Measurements from ENCODE around the gene FCGR1A. TPM values are rescaled to one million over a fixed set of nuclear protein-coding genes. Genes with fewer than 3 reads are reported as not detected.
"Not testable (repeated sequence)": the region's sequence is repeated elsewhere in the genome, so short reads cannot be mapped to it uniquely, and the experiment has no call there.

Gene FCGR1A
- 1.4 TPM for total RNA-seq
- long read RNA-seq: 0 reads

DNA sequence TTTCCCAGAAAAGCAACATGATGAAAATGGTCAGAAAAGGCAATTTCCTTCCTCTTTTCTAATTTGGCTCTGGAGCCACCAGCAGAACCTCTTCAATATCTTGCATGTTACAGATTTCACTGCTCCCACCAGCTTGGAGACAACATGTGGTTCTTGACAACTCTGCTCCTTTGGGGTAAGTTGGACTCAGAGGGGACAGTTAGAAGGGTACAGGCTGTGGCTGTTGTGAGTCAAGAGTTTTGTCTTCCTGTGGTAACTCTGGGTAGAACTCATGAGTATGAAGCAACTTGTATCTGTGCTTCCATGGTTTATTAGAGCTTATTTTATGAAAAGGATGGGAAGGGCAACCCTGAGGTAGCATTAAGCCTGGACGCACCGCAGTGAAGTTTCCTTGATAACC lies at the start of gene FCGR1A:
Gene FCGR1A (plus strand): TSS at position 95 of the 400 bp plus-strand sequence. CDS start 50 bp downstream, at position 145.
- DNase-seq (ENCODE audit: missing footprints); intact Hi-C loops (cut with DNase I); ATAC-seq: not testable (repeated sequence)

- ATAC-seq; DNase-seq (ENCODE audit: missing footprints); intact Hi-C loops (cut with DNase I): not testable (repeated sequence)
These were observed 49.7 kb upstream of the FCGR1A start for GRCh38 chr1:149732781-149733180.

DNA sequence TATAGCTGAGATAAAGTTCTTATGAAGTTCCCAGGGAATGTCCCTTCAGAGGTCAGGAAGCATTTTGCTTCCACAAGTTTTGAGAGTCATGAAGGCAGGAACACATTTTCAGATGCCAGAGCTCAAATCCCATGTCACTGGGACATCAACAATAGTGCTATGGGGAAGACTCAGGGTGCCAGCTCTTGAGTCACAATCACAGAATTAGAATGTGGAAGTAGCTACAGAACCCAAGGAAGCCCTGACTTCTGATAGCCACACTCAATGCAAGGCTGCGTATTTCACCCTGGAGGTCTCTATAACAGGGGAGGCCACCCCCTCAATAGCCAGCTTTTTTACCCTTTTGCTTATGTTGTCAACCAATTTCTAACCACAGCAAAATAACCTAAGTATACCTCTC lies 47.8 kb upstream of the FCGR1A start:
- DNase-seq (ENCODE audit: missing footprints); intact Hi-C loops (cut with DNase I); ATAC-seq: not testable (repeated sequence)

GRCh38 chr1:149740148-149740581 lies 42.3 kb upstream of the FCGR1A start:
- ATAC-seq; intact Hi-C loops (cut with DNase I): not testable (repeated sequence)
- peak; percentile 67 for DNase-seq (ENCODE audit: missing footprints)

DNA sequence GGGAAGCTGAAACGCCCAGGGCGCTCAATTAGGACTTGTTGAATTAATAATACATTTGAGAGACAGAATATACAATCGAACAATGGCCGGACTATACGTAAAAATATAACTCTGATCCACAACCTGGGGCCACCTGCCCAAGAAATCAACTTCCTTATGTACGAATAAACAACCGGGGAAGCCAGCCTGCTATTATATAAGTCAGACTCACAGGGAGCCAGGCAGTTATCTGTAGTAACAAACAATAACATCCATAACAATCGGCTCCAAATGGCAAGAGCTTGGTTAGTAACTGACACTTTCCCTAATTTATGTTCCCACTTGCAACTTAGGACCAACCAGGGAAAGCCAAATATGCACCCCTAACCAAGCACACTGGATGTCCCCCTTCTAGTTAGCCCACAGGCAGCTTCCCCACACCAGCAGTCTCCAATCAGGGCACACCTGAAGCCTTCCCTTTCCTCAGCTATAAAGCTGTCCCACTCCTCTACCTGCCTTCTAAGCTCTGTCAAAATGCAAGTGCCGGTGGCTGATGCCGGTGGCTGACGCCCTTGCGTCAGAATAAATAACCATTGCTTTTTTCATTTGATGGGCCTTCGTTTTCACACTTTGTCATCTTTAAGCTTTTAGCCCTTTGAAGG lies 41.8 kb upstream of the FCGR1A start:
- ATAC-seq; intact Hi-C loops (cut with DNase I); DNase-seq (ENCODE audit: missing footprints): not testable (repeated sequence)

- ATAC-seq; intact Hi-C loops (cut with DNase I); DNase-seq (ENCODE audit: missing footprints): not testable (repeated sequence)
These were observed 40.6 kb upstream of the FCGR1A start for GRCh38 chr1:149741914-149742313.

DNA sequence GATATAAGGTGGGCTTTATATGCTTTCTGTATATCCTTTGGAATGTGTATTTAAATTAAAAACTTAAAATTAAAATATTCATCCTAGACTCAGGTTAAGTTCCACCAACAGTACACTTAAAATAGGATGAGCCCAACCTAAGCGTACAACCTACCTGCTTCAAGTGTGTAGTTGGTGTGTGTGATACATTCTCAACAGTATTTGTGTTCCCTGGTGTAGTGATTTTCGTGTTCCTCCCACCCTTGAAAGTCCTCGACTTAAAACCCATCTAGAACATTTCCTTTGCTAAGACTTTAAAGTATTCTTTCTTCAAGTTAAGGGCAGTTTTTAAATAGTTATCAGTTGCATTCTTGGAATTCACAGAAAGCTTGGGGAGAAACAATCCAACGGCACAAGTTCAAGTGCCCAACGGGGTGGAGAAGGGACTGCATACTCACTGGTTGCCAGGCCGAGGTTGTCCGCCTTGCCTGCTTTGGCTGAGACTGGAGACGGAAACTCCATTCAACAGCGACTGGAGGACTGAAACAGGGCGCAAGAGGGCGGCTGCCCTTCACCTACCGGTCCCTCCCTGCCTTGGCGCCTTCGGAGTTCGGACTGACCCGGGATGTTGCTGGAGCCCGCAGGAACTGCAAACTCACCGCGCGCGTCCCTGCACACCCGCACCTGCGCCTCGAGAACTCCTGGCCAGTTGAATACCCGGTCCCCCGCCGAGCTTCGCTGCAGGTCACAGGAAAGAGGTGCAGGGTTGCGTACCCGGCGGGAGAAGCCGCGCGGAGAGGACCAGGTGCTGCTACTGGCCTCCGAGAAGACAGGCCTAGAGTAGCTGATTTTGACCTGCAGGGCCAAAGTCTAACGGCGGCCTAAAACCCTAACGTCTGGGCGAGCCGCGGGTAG lies 35.8 kb upstream of the FCGR1A start:
- ATAC-seq; intact Hi-C loops (cut with DNase I): not testable (repeated sequence)
- peak; percentile 75 for DNase-seq (ENCODE audit: missing footprints)

GRCh38 chr1:149747359-149748143 lies 34.9 kb upstream of the FCGR1A start:
- DNase-seq (ENCODE audit: missing footprints); ATAC-seq; intact Hi-C loops (cut with DNase I): not testable (repeated sequence)

- DNase-seq (ENCODE audit: missing footprints); intact Hi-C loops (cut with DNase I); ATAC-seq: not testable (repeated sequence)
These were observed 34.4 kb upstream of the FCGR1A start for GRCh38 chr1:149748144-149748500.

- DNase-seq (ENCODE audit: missing footprints); intact Hi-C loops (cut with DNase I); ATAC-seq: not testable (repeated sequence)
These were observed 31.9 kb upstream of the FCGR1A start for GRCh38 chr1:149750562-149750961.

DNA sequence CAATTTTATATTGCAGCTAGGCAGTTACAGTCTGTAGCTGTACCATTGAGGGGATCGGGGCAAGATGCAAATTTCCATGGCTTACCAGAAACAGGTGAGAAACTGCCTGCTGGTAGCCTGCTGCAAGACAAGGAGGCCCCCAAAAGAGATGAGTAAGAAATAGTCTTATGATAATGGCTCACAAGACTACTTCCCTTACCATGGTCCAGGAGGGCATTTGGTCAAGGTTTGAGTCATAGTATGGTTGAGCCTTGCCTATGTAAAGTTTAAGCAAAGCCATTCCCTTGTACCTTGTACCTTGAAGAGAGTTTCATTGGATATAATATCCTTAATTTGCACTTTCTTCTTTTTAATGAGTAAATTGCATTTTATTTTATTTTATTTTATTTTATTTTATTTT lies 30.3 kb upstream of the FCGR1A start:
- DNase-seq (ENCODE audit: missing footprints); intact Hi-C loops (cut with DNase I); ATAC-seq: not testable (repeated sequence)

DNA sequence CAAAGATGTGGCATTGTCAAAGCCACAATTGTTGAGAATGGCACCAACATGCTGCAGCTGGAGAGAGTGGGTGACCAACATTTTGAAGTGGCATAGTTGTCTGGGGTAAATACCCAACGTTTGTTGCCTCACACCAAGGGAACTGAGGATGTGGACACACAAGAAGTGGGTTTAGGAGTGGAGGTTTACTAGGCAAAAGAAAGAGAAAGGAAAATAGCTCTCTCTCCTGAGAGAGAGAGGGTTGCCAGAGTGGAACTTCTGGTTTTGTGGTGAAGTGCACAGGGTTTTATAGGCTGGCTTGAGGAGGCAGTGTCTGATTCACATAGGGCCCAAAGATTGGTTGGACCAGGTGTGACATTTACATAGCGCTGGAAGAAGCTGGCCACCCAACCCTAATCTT lies 29.0 kb upstream of the FCGR1A start:
- intact Hi-C loops (cut with DNase I); DNase-seq (ENCODE audit: missing footprints); ATAC-seq: not testable (repeated sequence)

- intact Hi-C loops (cut with DNase I); DNase-seq (ENCODE audit: missing footprints); ATAC-seq: not testable (repeated sequence)
These were observed 27.2 kb upstream of the FCGR1A start for GRCh38 chr1:149755294-149755693.

GRCh38 chr1:149762294-149762693 lies 20.2 kb upstream of the FCGR1A start:
- intact Hi-C loops (cut with DNase I); DNase-seq (ENCODE audit: missing footprints); ATAC-seq: not testable (repeated sequence)

- DNase-seq (ENCODE audit: missing footprints); ATAC-seq; intact Hi-C loops (cut with DNase I): not testable (repeated sequence)
These were observed 18.2 kb upstream of the FCGR1A start for GRCh38 chr1:149764087-149764800.

DNA sequence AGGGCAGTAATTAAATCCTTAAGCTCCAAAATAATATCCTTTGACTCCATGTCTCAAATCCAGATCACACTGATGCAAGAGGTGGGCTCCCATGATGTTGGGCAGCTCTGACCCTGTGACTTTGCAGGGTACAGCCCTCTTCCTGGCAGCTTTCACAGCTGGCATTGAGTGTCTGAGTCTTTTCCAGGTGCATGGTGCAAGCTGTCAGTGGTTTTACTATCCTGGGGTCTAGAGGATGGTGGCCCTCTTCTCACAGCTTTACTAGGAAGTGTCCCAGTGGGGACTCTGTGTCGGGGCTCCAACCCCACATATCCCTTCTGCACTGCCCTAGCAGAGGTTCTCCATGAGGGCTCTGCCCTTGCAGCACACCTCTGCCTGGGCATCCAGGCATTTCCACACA lies 16.3 kb upstream of the FCGR1A start:
- DNase-seq (ENCODE audit: missing footprints); ATAC-seq; intact Hi-C loops (cut with DNase I): not testable (repeated sequence)

DNA sequence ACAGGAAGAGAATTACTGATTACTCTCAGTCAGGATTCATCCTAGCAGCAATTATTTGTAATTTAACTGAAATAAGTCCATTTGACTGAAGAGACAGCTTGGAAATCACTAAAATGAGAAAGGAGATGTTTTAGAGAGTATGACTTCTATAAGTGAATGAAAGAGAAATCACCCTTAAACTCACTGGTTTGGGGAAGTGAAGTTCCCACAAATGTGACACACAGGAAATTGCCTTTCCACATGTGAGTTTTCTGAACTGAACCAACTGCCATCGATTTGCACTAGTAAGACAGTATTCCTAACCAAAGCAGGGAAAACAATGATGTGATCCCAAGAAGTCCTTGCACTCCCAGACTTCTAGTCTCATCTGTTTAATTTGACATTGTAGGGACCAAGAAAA lies 13.3 kb upstream of the FCGR1A start:
- intact Hi-C loops (cut with DNase I): not testable (repeated sequence)

DNA sequence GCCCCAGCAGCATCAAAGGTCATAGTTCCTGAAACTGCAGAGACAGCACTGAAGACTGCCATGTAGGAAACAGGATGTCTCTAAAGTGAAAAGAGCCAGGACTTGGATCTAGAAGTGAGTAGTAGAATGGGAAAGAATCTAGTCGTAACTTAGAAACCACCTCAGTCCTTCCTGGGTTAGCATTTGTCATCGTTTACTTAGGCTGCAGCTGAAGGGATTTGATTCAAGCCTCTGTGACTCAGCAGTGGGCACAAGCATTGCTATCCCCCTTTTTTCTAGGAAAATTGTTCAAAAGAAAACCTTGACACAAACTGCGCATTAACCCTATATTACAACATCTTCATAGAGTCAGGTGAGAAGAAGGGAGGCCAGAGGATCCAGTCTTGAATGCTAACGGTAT lies 11.8 kb upstream of the FCGR1A start:
- intact Hi-C loops (cut with DNase I); DNase-seq (ENCODE audit: missing footprints); ATAC-seq: not testable (repeated sequence)

More for the DNA sequence above, 13.3 kb upstream of the FCGR1A start:
- not testable (repeated sequence) for DNase-seq (ENCODE audit: missing footprints); ATAC-seq

Measured in Right ventricle myocardium inferior (tissue), 1 donor.